Amniotic epithelial cell (primary cell): ENCODE data around the gene SMAP1.
"Not testable (repeated sequence)": the region's sequence is repeated elsewhere in the genome, so short reads cannot be mapped to it uniquely, and the experiment has no call there.

Experiments used
- DNase-seq: peaks from one replicate; pipeline ENCODE4 v3.0.0-alpha.2; 2010; ENCODE audit warnings: low read depth

Gene SMAP1

GRCh38 chr6:70742462-70742861 lies 74.8 kb downstream of the SMAP1 start:
- not testable (repeated sequence) for DNase-seq

DNA sequence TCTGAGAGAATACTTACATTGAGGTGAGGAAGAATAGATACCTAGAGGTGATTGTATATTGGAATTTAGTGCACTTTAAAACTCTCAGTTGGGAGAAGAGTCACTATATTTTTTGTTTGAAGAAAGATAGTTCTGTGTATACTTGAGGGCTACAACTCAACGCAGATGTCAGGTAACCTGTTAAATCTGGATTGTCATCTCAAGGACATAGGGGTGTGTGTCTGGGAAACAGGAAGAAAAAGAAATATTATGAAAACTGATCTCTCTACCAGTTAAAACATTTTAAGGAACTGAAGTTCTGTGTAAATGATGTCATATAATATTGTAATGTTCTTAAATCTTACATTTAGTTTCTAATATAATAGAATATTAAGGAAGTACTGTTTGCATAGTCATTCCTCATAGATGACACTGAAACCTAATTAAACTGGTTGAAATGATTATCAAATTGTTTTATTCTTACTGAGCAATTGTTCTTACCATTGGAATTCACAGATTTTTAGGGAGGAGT lies 86.2 kb downstream of the SMAP1 start:
- DNase-seq, result no peak

GRCh38 chr6:70758883-70759282 lies 91.2 kb downstream of the SMAP1 start:
- no peak for DNase-seq

GRCh38 chr6:70763754-70764510 lies 96.2 kb downstream of the SMAP1 start:
- peak; percentile 11 for DNase-seq

DNA sequence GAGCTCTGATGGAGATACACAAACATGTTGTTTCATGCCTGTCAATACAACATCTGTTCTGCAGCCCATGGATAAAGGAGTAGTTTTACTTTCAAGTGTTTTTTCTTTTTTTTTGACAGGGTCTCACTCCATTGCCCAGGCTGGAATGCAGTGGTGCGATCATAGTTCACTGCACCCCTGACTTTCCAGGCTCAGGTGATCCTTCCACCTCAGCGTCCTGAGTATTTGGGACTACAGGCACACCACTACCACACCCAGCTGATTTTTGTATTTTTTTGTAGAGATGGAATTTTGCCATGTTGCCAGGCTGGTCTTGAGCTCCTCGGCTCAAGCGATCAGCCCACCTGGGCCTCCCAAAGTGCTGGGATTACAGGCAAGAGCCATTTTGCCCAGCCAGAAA lies 97.0 kb downstream of the SMAP1 start:
- DNase-seq, result no peak

DNA sequence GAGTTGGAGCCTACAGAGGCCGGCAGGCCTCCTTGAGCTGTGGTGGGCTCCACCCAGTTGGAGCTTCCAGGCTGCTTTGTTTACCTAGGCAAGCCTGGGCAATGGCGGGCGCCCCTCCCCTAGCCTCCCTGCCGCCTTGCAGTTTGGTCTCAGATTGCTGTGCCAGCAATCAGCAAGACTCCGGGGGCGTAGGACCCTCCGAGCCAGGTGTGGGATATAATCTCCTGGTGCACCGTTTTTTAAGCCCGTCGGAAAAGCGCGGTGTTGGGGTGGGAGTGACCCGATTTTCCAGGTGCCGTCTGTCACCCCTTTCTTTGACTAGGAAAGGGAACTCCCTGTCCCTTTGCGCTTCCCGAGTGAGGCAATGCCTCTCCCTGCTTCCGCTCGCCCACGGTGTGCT lies 103.7 kb downstream of the SMAP1 start:
- DNase-seq, result not testable (repeated sequence)

- DNase-seq, result no peak
These were observed 112.3 kb downstream of the SMAP1 start for GRCh38 chr6:70779934-70780333.

DNA sequence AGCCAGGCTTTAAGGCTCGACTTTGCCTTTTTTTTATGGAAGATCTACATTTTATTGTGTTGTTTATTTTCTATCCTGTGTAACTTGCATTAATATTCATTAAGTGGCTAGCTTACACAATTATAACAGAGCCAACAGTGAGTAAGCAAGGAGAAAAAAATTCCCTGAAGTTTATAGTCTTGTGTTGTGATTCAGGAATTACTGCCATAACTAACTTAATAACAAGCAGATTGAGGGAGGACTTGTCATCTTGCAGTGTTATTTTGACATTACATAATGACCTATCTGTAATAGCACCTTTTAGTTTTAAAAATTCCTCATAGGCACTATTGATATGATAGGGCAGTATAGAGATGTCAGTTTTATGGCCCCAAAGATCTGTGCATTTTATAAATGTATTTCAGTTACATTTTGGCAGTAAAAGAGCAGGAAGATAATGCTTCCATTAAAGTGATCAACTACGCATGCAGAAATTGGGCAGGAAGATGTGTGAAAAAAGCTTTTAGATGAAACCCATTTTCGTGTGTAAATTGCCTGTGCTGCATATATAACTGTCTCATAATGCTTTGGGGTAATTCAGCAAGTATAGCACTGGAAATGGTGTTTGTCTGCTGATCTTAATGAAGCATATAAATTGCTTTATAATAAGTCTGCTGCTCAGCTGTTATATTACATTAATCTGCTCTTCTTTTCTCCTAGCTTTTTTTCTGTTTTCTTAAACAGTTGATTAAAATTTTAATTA lies 123.0 kb downstream of the SMAP1 start:
- no peak for DNase-seq

- DNase-seq, result no peak
These were observed 129.9 kb downstream of the SMAP1 start for GRCh38 chr6:70797625-70798024.

- DNase-seq, result no peak
These were observed 138.4 kb downstream of the SMAP1 start for GRCh38 chr6:70806086-70806485.

DNA sequence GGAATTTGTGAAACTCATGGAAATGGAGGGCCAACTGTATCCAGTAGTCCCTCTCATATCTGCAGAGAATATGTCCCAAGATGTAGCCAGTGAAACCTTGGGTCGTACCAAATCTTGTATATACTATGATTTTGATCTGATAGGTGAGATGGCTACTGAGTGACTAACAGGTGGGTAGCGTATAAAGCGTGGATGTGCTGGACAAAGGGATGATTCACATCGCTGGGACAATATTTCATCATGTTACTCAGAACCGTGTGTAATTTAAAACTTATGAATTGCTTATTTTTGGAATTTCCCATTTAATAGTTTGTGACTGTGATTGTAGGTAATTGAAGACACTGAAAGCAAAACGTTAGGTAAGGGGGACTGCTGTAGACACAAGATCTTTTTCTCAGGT lies 144.1 kb downstream of the SMAP1 start:
- DNase-seq, result peak; percentile 20

DNA sequence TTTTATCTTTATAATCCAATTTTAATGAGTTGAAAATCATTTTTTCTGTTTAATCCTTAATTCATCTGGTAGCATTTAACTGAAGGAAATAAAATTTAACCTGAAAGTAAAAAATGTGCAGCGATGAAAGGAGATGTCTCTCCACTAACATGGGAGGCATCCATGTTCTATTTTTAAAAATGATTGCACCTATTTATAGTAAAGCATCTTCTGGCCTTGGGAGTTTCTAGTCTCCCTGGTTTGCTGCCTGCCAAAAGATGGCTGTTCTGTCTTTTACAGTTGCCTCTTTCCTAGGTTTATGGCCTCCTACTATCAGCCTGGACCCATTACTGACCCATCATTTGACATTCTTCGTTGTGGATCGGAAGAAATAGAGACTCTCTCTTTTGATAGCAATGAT lies 146.2 kb downstream of the SMAP1 start:
- no peak for DNase-seq

- peak; percentile 2 for DNase-seq
These were observed 152.0 kb downstream of the SMAP1 start for GRCh38 chr6:70819646-70820045.

GRCh38 chr6:70820778-70821177 lies 153.1 kb downstream of the SMAP1 start:
- DNase-seq, result no peak

GRCh38 chr6:70821751-70822150 lies 154.1 kb downstream of the SMAP1 start:
- no peak for DNase-seq

DNA sequence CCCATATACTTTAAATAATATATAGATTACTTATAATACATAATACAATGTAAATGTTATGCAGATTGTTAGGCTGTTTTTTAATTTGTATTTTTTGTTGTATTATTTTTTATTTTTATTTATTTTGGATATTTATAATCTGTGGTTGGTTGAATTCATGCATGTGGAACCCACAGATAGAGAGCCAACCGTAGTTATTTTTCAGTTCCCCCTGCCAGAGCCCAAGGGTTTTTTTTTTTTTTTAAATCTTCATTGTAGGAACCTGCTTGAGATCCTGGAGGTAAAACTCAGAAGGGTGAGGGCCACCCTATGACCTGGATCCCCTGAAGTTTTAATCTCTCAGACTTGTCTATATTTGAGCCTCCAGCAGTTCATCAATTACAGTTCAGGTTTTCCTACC lies 156.0 kb downstream of the SMAP1 start:
- DNase-seq, result no peak

DNA sequence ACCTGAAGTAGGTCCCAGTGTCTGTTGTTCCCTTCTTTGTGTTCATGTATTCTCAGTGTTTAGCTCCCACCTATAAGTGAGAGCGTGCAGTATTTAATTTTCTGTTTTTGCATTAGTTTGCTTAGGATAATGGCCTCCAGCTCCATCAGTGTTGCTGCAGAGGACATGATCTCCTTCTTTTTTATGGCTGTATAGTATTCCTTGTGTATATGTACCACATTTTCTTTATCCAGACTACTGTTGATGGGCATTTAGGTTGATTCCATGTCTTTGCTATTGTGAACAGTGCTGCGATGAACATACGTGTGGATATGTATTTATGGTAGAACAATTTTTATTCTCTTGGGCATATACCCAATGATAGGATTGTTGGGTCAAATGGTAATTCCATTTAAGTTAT lies 163.7 kb downstream of the SMAP1 start:
- no peak for DNase-seq

GRCh38 chr6:70834520-70834919 lies 166.8 kb downstream of the SMAP1 start:
- DNase-seq, result peak; percentile 44

DNA sequence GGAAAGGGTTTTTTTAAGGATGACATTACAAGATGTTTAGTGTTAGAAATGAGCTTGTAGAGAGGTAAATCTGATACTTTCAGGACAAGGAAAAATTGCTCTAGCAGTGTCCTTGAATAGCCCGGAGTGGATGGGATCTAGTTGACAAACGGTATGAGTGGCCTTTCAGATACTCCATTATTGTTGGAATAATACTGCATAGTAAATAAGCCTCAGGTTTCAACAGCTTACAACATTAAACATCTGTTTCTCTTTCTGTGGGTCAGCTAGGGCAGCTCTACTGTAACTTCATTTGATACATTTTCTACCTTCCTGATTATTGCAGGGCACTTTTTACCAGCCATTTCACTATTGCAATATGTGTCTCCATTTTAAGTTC lies 171.2 kb downstream of the SMAP1 start:
- no peak for DNase-seq

- peak; percentile 17 for DNase-seq
These were observed 171.9 kb downstream of the SMAP1 start for GRCh38 chr6:70839286-70840266.

GRCh38 chr6:70841112-70841511 lies 173.4 kb downstream of the SMAP1 start:
- no peak for DNase-seq

GRCh38 chr6:70842541-70842940 lies 174.9 kb downstream of the SMAP1 start:
- DNase-seq, result no peak
